ENCODE results near the gene BRSK2.

BRSK2 gene

DNA sequence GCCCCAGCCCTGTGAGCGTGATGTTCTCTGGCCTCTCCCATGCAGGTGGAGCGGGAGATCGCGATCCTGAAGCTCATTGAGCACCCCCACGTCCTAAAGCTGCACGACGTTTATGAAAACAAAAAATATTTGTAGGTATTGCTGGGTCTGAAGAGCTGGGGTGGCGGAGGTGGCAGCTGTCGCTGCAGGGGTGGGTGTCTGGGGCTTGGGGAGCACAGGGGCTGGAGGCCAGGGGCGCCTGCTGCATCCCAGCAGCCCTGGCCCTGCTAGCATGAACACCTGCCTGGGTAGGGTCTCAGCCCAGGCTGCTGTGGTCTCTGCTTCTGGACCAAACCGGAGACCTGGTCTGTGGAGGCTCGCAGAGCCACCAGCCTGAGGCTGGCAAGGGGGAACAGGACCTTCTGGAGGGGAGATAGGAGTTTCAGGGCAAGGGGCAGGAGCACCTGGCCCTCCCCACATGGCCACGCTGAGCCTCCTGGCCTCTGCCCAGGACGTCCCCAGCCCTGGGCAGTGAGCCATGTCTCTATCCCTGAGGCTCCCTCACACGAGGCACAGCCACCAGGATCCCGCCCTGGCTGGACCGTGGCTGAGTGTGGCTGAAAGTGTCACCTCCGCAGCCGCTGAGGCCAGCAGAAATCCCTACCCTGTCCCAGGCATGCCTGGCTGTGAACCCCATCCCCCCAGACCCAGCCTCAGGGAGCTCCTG is 48.7 kb downstream of the BRSK2 start:
- no peak for DNase-seq

DNA sequence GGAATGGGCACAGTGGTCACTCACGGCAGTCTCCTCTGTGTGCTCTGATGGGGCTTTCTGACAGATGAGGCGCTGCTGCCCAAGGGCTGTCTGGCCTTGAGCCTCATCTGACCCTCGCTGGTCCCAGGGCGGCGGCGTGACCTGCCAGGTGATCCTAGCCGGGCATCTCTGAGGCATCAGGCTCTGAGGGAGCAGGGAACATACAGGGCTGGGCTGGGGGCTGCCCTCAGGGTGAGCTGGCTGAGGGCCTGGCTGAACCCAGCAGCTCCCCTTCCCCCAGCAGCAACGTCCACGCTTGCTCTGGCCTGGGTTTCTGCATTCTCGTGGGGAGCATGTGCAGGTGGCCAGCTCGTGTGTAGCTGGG is 49.2 kb downstream of the BRSK2 start:
- no peak for DNase-seq

DNA sequence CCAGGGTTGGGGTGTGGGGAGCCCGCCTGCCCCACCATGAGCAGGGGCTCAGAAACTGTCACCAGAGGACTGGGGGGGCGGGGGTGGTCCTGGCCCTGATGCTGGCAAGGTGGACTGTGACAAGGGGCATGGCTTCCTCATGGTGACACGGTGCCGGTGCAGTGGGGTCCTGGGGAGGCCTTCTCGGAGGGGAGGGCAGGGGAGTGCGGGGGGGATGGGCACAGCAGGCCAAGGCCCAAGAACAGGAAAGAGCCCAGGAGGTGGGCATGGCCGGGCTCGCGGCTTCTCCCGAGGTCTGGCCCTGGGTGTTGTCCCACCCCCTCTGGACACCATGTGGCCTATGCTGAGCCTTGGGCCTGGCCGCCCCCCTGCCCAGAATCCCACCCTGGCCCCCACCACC is 49.6 kb downstream of the BRSK2 start:
- DNase-seq, result no peak

DNA sequence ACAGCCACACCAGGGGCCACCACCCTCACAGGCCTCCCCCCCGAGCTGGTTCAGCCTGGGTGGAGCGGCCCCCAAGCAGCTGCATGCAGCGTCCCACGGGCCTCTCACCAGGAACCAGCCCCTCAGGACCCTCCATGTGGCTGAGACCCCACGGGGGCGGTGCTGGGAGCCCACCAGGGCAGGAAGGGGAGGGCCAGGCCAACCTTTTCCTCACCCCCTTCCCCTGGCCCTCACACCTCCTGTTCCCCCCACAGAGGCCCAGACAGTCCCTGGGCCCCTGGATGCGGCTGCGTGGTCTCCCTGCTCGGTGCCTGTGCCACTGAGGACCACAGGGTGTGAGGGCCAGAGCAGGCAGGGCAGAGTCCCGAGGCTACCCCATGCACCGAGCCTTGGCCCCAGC is 50.3 kb downstream of the BRSK2 start:
- no peak for DNase-seq

DNA sequence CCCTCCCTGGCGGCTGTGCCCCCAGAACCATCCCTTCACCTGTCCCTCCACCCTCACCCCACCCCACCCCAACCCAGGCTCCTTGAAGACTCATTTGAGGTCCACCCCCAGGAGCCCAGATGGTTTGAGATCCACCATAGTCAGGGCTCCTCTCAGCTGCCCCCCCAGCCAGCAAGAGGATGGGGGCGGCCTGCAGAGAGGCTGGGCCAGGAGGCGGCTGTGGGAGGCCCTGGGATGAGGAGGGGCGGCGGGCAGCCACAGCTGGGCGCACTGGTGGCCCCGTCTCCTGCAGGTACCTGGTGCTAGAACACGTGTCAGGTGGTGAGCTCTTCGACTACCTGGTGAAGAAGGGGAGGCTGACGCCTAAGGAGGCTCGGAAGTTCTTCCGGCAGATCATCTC is 50.8 kb downstream of the BRSK2 start:
- no peak for DNase-seq

DNA sequence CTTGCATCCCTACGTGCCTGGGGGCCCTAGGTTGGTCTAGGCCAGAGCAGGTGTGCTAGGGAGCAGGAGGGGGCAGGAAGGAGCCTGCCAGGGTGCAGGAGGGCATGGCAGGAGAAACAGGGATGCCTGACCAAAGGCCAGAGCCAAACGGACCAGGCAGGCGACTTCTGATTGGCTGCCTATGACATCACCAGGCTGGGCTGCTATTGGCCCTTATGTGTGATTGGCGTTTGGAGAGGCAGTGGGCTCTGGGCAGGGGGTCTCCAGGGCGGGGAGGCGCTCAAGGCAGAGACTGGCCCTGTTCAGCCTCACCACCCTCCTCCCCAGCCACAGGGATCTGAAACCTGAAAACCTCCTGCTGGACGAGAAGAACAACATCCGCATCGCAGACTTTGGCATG is 52.4 kb downstream of the BRSK2 start:
- peak in 1 of 3 experiments; percentile 47 for DNase-seq

DNA sequence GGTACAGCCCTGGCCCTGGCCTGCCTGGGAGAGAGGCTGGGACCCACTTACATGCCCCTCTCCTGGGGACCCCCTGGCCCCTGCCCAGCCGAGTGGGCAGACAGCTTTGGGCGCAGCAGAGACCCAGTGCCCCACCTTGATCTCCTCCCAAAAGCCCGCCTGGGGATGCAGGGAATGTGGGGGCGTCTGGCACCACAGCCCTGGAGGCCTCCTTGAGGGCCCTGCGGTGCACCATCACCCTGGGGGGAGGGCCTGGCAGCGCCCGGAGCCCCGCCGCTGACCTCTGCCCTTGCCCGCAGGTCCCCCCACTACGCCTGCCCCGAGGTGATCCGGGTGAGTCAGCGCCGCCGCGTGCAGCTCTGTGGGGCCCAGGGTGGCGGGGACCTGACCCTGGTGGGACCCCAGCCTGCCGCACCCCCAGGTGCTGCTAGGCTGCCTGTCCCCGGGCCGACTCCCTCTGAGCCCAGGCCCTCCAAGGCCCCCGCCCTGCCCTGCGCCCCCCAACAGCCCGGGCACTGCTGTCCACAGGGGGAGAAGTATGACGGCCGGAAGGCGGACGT is 53.2 kb downstream of the BRSK2 start:
- no peak for DNase-seq

DNA sequence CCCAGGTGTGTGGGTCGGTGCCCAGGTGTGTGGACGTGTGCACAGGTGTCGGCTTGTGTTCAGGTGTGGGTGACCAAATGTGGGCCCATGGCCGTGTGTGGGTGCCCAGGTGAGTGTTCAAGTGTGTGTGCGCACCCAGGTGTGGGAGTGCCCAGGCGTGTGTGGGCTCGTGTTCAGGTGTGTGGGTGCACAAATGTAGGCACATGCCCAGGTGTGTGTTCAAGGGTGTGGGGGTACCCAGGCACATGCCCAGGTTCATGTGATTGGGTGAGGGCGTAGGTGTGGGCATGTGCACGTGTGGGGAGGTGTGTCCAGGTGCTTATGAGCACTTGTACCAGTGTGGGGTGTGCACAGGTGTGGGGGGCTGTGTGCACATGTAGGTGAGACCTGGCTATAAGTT is 54.0 kb downstream of the BRSK2 start:
- DNase-seq, result no peak

DNA sequence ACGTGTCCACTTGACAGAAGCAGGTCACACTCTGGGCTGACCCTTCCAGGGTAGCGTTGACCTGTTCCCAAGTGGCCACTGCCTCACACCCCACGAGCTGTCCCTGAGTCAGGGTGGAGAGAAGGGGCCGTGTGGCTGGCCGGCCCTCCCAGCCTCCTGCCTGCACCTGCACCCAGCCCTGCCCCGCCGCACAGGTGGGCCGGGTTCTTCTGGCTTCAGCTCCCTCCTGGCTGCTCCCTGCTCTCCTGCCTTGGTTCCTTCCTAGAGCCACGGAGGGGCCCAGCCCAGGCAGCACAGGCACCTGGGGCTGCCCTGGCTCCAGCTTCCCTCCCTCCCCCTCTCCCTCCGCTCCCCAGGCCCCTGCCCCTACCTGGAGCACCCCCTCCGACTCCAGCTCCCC is 54.6 kb downstream of the BRSK2 start:
- DNase-seq, result no peak

DNA sequence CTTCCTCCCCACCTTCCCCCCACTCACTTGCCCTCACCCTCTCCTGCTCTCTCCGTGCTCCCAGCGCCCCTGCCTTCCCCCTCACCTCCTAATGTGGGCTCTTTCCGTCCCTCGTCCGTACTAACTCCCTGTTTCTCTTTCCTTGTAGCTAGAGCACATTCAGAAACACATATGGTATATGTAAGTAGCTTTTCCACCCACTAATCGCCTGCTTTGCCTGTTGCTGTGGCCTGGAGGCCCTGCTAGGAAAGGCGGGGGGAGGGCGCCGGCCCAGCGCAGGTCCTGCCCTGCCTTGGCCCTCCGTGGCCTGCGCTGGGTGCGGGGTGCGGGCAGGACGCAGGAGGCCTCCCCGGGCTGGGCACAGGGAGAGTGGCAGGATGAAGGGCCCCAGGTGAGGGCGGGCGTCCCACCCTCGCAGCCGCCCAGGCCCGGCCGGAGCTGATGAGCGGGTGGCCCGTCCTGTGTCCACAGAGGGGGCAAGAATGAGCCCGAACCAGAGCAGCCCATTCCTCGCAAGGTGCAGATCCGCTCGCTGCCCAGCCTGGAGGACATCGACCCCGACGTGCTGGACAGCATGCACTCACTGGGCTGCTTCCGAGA is 55.2 kb downstream of the BRSK2 start:
- no peak for DNase-seq

DNA sequence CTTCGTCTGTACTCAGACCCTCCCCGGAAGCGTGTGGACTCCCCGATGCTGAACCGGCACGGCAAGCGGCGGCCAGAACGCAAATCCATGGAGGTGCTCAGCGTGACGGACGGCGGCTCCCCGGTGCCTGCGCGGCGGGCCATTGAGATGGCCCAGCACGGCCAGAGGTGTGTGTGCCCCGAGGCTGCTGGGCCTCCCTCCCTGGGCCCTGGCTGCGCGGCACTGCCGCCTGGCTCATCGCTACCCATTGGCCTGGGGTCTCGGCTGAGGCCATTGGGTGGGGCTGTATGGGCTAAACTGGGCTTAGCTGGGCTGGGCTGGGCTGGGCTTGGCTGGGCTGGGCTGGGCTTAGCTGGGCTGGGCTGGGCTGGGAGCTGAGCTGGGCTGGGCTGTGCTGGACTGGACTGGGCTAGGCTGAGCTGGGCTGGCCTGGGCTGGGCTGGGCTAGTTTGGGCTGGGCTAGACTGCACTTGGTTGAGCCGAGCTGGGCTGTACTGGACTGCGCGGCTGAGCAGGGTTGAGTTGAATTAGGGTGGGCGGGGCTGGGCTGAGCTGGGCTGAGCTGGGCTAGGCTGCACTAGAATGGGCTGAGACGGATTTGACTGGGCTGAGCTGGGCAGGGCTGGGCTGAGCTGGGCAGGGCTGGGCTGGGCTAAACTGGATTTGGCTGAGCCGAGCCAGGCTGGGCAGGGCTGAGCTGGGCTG is 56.2 kb downstream of the BRSK2 start:
- no peak for DNase-seq

DNA sequence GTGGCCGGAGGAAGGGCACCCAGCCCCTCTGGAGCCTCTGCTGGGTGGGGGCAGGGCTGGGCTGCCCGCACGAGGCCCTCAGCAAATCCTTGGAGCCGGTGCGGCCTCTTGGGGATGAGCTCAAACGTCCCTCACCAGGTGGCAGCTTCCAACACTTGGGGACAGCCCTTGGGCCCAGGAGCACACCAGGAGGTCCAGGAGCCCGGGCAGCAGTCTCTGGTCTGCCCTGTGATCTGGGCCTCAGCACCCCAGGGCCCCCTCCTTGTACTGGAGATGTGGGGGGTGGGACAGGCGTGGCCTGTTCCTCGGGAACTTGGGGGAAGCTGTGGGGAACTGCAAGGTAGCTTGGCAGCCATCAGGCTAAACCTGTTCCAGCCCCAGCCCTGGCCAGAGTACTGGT is 56.9 kb downstream of the BRSK2 start:
- DNase-seq, result no peak

DNA sequence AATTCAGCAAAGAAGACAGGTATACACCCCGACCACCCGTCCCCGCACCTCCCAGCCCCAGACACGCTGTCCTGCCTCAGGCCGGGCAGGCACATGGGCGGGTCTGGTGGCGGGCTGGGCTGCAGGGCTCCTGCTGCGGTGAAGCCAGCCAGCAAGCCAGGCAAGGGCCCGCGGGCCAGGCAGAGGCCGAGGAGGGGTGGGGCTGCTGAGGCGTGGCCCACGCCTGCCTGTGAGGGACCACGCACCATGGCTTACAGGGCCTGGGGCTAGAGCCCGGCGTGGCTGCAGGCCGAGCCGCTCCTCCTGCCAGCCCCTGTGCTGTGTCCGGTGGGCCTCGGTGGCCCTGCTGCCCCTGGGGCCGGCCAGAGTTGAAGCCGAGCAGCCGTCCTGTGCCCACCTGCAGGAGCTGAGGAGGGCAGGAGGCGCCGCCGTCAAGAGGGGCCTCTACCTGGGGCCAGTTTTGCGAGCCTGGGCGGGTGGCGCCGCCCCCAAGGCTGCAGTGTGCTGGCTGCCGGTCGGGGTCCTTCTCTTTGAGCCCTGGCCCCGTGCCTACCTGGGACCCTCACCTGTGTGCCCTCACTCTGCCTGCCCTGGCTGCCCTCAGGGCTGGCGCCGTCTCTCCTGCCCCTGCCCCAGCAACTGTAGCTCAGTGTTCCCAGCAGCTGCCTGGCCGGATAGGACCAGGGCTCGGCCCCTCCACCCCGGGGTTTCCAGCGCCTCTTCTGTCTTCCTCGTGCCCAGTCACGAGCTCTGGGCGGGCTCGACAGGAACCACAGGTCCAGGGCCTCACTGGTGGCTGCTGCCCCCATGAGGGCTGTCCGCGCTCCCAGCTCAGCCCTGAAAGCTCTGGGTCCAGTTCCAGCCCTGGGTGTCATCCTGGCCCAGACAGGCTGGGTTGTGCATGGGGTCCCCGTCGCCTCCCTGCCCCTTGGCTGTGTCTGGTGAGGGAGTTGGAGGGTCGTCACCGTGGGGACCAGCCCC is 58.4 kb downstream of the BRSK2 start:
- no peak for DNase-seq

DNA sequence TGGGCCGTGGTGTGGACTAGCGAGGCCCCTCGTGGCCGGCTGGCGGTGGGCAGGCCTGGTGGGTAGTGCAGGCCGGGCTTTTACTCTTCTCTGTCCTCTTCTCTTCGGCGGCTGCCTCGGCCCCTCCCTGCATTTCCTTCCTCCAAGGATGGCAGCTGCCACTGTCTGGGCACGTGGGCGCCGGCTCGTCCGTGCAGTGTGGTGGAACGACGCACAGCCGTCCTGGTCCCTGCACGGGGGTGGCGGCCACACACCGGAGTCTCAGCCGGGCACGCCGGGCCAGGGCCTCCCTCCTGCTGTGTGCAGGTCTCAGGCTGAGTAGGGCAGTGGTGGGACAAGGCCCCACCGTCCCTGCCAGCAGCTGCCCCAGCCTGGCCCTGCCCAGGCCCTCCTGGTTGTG is 59.1 kb downstream of the BRSK2 start:
- DNase-seq, result peak in 1 of 3 experiments; percentile 9

DNA sequence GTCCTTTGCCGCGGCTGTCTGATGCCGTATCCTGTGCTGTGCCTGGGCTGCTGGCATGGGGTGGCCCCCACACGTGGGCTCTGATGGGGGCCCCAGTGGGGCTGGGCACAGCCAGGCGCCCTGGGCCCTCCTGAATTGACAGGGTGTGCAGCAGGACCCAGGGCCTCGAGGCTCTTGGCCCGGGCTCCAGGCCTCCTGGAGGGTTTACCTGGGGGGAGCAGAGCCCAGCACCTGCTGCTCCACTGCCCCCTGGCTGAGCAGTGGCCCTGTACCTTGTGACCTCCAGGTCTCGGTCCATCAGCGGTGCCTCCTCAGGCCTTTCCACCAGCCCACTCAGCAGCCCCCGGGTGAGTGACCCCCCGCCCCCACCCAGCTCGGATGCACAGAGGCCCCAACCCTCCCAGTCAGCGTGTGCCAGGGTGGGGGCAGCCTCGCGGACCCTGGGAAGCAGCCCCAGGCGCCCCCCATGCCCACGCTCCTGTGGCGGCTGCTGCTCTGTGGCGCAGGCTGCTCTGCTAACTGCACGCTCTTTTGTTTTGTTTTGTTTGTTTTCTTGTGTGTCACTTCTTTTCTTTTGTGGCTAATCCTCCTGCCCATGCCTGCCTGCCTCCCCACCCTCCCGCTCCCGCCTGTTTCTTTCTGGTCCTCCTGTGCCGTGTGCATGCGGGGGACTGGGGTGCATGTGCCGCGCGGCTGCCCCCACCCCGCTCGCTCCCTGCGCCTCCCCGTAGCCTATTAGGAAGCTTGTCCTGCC is 59.9 kb downstream of the BRSK2 start:
- DNase-seq, result peak in 2 of 3 experiments; percentile 38 to 66

DNA sequence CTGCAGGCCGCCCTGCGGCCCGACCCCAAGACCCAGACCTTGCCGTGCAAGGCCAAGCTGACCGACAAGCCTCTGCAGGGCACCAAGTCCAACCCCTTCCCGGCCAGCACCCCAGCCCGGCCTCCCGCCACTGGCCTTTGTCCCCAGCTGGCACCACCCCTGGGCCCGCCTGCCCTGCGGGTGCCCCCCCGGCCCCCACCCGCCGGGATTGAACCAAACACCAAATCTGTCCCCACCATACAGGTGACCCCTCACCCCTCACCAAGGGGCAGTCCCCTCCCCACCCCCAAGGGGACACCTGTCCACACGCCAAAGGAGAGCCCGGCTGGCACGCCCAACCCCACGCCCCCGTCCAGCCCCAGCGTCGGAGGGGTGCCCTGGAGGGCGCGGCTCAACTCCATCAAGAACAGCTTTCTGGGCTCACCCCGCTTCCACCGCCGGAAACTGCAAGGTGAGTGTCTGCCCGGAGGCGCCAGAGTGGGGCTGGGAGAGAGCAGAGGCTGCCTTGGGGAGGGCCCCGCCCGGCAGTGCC is 60.7 kb downstream of the BRSK2 start:
- no peak for DNase-seq

DNA sequence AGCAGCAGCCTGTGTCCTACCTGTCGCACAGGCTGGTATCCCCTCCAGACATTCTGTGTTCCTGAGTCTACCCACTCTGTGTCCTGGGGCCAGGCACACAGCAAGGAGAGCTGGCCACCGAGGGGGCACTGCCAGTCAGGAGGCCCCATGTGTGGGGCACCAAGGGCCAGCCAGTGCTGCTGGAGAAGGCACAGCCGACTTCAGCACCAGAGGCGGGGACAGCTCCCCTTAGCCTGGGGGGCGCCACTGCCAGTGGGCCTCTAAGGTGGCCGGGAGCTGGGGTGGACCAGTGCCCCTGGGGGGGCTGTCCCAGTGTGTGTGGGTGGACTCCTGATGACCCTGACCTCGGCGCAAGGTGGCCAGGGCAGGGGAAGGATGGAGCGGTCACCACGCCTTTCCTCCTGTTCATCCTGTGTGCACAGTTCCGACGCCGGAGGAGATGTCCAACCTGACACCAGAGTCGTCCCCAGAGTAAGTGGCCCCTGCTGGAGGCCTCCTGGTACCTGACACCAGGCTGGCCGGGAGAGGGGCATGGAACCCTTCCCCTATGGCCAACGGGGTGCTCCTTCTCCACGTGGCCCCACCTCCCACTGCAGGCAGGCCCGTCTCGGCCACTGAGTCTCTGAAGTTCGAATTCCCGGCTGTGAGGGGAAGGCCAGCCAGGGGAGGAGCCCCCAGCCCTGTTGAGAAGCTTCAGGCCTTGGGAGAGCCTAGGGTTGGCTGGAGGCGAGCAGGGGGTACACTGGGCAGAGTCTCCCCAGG is 61.4 kb downstream of the BRSK2 start:
- DNase-seq, result no peak

DNA sequence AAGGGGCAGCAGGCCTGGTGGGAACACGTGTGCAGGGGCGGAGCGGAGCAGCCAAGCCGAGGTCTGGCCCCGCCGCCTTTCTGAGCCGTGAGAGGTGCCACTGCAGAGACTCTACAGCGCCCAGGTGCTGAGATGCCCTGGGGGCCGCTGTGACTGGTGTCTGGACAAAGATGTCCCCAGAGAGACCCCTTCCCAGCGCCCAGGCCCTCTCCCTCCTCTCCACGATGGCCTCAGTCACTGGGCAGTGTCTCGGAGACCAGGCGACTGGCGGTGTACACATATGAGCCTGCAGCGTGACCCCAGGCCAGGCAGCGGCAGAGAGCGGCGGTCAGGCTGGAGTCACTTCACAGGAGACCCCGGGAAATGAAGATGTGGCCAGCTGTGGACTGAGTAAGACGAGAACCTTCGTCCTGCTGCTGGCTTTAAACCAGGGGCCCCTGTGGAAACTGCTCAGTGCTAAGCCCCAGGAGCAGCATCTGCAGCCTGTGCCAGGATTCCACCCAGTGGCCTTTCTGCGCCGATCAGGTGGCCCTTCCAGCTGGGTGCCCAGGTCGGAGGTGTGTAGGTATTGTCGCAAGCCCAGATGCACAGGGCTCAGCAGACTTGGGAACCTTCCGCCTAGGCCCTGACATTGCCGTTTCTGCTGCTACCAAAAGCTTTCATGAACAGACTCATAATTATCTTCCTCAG is 62.2 kb downstream of the BRSK2 start:
- no peak for DNase-seq

DNA sequence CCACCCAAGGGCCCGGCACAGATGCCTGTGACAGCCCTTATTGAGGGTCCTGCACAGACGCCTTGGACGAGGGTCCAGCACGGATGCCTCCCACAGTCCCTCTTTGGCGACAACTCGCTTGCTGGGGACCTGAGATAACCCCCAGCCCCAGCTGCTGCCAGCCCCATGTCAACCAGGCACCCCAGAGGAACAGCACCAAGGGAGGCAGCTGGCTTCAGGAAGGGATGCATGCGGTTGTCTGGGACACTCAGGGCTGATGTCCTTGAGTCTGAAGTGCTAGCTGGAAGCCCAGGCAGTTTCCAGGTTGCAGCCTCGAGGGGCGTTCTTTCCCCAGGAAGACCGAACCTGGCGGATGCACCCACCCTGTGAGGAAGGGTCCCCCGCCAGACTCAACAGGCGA is 63.0 kb downstream of the BRSK2 start:
- DNase-seq, result no peak

DNA sequence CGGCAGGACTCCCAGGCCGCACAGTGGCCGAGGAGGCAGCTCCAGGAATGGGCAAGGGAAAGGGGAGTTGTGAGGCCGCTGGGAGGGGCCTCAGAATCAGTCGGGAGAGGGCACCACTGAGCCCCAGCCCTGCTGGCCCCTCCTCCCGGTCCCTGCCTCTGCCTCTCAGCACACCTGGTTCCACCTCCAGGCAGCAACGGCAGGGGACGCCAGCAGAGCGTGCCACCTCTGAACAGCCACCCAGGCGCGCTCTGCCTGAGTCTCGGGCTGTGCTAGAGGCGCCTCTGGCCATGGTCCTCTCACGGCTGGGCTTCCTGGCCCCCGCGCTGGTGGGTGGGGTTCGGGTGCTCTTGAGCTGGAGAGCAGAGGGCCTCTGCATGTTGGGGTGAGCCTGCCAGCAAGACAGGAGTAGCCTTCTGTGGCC is 63.9 kb downstream of the BRSK2 start:
- DNase-seq, result peak in 2 of 3 experiments; percentile 10 to 13
